ENCODE data around the gene SORCS2.

- TF ChIP-seq EZH2phosphoT487 (IDR thresholded peaks at IDR 0.05; ENCODE audit: borderline replicate concordance, low read depth), result no peak
- TF ChIP-seq, protein P1, sequence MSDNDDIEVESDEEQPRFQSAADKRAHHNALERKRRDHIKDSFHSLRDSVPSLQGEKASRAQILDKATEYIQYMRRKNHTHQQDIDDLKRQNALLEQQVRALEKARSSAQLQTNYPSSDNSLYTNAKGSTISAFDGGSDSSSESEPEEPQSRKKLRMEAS (IDR thresholded peaks at IDR 0.05; ENCODE audit: low read depth), result no peak
- TF ChIP-seq, protein P2, sequence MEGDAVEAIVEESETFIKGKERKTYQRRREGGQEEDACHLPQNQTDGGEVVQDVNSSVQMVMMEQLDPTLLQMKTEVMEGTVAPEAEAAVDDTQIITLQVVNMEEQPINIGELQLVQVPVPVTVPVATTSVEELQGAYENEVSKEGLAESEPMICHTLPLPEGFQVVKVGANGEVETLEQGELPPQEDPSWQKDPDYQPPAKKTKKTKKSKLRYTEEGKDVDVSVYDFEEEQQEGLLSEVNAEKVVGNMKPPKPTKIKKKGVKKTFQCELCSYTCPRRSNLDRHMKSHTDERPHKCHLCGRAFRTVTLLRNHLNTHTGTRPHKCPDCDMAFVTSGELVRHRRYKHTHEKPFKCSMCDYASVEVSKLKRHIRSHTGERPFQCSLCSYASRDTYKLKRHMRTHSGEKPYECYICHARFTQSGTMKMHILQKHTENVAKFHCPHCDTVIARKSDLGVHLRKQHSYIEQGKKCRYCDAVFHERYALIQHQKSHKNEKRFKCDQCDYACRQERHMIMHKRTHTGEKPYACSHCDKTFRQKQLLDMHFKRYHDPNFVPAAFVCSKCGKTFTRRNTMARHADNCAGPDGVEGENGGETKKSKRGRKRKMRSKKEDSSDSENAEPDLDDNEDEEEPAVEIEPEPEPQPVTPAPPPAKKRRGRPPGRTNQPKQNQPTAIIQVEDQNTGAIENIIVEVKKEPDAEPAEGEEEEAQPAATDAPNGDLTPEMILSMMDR (IDR thresholded peaks at IDR 0.05), result no peak
- no peak for TF ChIP-seq TAF1 (IDR thresholded peaks at IDR 0.05; ENCODE audit: borderline replicate concordance, low read depth, low read length)
- TF ChIP-seq RFX5 (IDR thresholded peaks at IDR 0.05; ENCODE audit: low read length), result no peak
- TF ChIP-seq YY1 (IDR thresholded peaks at IDR 0.05; ENCODE audit: low read depth), result no peak
- no peak for TF ChIP-seq RAD21 (IDR thresholded peaks at IDR 0.05; ENCODE audit: low read length)
Observed at GRCh38 chr4:7334521-7335275, 142.4 kb downstream of the SORCS2 start.

All from SK-N-SH (cell line).